GM12878 (cell line): ENCODE measurements around the gene CLDN7. TPM values are rescaled to one million over a fixed set of nuclear protein-coding genes. Genes with fewer than 3 reads are reported as not detected.

ENCODE experiments used
- BCLAF1 ChIP-seq: fragments of 450-650 bp; IDR thresholded peaks from 2 replicates; pipeline ENCODE4 v1.6.1; 2017; ENCODE audit warnings: antibody characterized with exemption, mild to moderate bottlenecking, moderate library complexity
- CHD2 ChIP-seq: IDR thresholded peaks from 2 replicates; pipeline ENCODE4 v1.6.1; 2011; ENCODE audit warnings: low read depth, low read length, improper control_type of control experiment, borderline replicate concordance
- EGR1 ChIP-seq, 2 experiments: IDR thresholded peaks; 1 replicate in 1 of 2; 2 replicates in 1 of 2; pipeline ENCODE4 v1.6.1; 2011 to 2012; ENCODE audit warnings: low read depth in 2 of 2, low read length in 2 of 2, borderline replicate concordance in 1 of 2, mild to moderate bottlenecking in 1 of 2, moderate library complexity in 1 of 2
- ETV6 ChIP-seq, 2 experiments: fragments of 450-650 bp in 1 of 2; IDR thresholded peaks in 1 of 2; conservative IDR thresholded peaks in 1 of 2; 2 replicates each; pipeline ENCODE4 v1.6.1; 2014; ENCODE audit warnings: antibody characterized with exemption in 1 of 2, borderline replicate concordance in 1 of 2, low read depth in 1 of 2, mild to moderate bottlenecking in 1 of 2, moderate library complexity in 1 of 2
- EZH2 ChIP-seq: IDR thresholded peaks from 2 replicates; pipeline ENCODE4 v1.6.1; 2012; ENCODE audit warnings: low read depth, mild to moderate bottlenecking, control low read depth, inconsistent platforms, low read length, borderline replicate concordance; ENCODE audit not compliant: control insufficient read depth
- IKZF1 ChIP-seq: fragments of 450-650 bp; conservative IDR thresholded peaks from 2 replicates; pipeline ENCODE4 v1.6.1; 2017; ENCODE audit warnings: antibody characterized with exemption, mild to moderate bottlenecking
- IRF4 ChIP-seq: IDR thresholded peaks from 2 replicates; pipeline ENCODE4 v1.6.1; 2011; ENCODE audit warnings: low read depth, low read length
- KDM1A ChIP-seq: fragments of 200-600 bp; sonication (generic); IDR thresholded peaks from 2 replicates; pipeline ENCODE4 v1.6.1; 2016; ENCODE audit warnings: borderline replicate concordance
- KLF5 ChIP-seq: fragments of 450-650 bp; IDR thresholded peaks from 2 replicates; pipeline ENCODE4 v1.6.1; 2014; ENCODE audit warnings: mild to moderate bottlenecking; ENCODE audit not compliant: partially characterized antibody
- NBN ChIP-seq: fragments of 450-650 bp; IDR thresholded peaks from 2 replicates; pipeline ENCODE4 v1.6.1; 2016
- NFIC ChIP-seq: IDR thresholded peaks from 2 replicates; pipeline ENCODE4 v1.6.1; 2012; ENCODE audit warnings: low read depth, mild to moderate bottlenecking, inconsistent platforms, low read length, moderate library complexity
- NFYA ChIP-seq: IDR thresholded peaks from 2 replicates; pipeline ENCODE4 v1.6.1; 2011; ENCODE audit warnings: low read depth, mild to moderate bottlenecking, low read length, improper control_type of control experiment, borderline replicate concordance
- NR2C1 ChIP-seq: fragments of 450-650 bp; IDR thresholded peaks from 2 replicates; pipeline ENCODE4 v1.6.1; 2017; ENCODE audit warnings: antibody characterized with exemption, mild to moderate bottlenecking, moderate library complexity
- PKNOX1 ChIP-seq: fragments of 450-650 bp; IDR thresholded peaks from 2 replicates; pipeline ENCODE4 v1.6.1; 2016; ENCODE audit warnings: mild to moderate bottlenecking
- POLR2AphosphoS2 ChIP-seq: IDR thresholded peaks from 2 replicates; pipeline ENCODE4 v1.6.1; 2011; ENCODE audit warnings: low read depth, mild to moderate bottlenecking, low read length, improper control_type of control experiment, moderate library complexity
- POLR2AphosphoS5 ChIP-seq: IDR thresholded peaks from 2 replicates; pipeline ENCODE4 v1.6.1; 2011; ENCODE audit warnings: mild to moderate bottlenecking, low read length, inconsistent platforms
- POU2F2 ChIP-seq: IDR thresholded peaks from 3 replicates; pipeline ENCODE4 v1.6.1; 2011; ENCODE audit warnings: low read depth, mild to moderate bottlenecking, low read length, borderline replicate concordance
- RELB ChIP-seq: fragments of 450-650 bp; IDR thresholded peaks from 2 replicates; pipeline ENCODE4 v1.6.1; 2017; ENCODE audit warnings: low read depth, mild to moderate bottlenecking, moderate library complexity
- SIX5 ChIP-seq: IDR thresholded peaks from 2 replicates; pipeline ENCODE4 v1.6.1; 2011; ENCODE audit warnings: mild to moderate bottlenecking, low read depth, low read length, moderate library complexity; ENCODE audit not compliant: severe bottlenecking
- SMAD5 ChIP-seq: IDR thresholded peaks from 2 replicates; pipeline ENCODE4 v1.6.1; 2016; ENCODE audit warnings: antibody characterized with exemption, low read depth
- SMARCA5 ChIP-seq: fragments of 450-650 bp; IDR thresholded peaks from 2 replicates; pipeline ENCODE4 v1.6.1; 2017; ENCODE audit warnings: mild to moderate bottlenecking
- SRF ChIP-seq, 2 experiments: IDR thresholded peaks; 2 replicates each; pipeline ENCODE4 v1.6.1; 2011; ENCODE audit warnings: low read depth in 2 of 2, low read length in 2 of 2, mild to moderate bottlenecking in 1 of 2, moderate library complexity in 1 of 2
- TAF1 ChIP-seq: IDR thresholded peaks from 2 replicates; pipeline ENCODE4 v1.6.1; 2011; ENCODE audit warnings: mild to moderate bottlenecking, low read depth, low read length, borderline replicate concordance
- polyA plus RNA-seq, 11 experiments: library from polyadenylated mRNA; depleted of rRNA in 4 of 11; unstranded in 6 of 11; stranded (reverse) in 5 of 11; fragments of >200 nt; fragmentation: Nextera tagmentation in 4 of 11; fragmentation: Illumina TruSeq in 1 of 11; extraction: Ambion mirVana in 4 of 11; extraction: Trizol in 1 of 11; gene quantifications; 1 replicate in 1 of 11; 2 replicates in 10 of 11; pipeline versions ENCODE4 v1.2.1 to v1.2.3, GENCODE V29; 2011 to 2016; ENCODE audit warnings: inconsistent platforms in 2 of 11, missing spikeins in 2 of 11, low read depth in 1 of 11
- total RNA-seq, 4 experiments: library from RNA; depleted of rRNA in 3 of 4; stranded (reverse); fragments of >200 nt in 3 of 4; fragmentation: Illumina TruSeq in 1 of 4; extraction: Trizol in 1 of 4; gene quantifications; 2 replicates each; pipeline versions ENCODE4 v1.2.1 to v1.2.3, GENCODE V29; 2013 to 2021

CLDN7 gene
- total and polyA plus RNA-seq, 10 of the 15 experiments (the other 5 are each of a cell fraction or from before 2014, with no cell fraction given) = 0.19 to 1.3 (median 0.36) TPM; not detected in 5

- TF ChIP-seq EGR1 (IDR thresholded peaks at IDR 0.05; ENCODE audit: borderline replicate concordance in 1 of 2, low read depth in 2 of 2, low read length in 2 of 2) (peak in 1 of 2 experiments; percentile 67; a peak in 1 of 3 replicates), ETV6 (conservative IDR thresholded peaks at IDR 0.05 in 1 of 2, IDR thresholded peaks at IDR 0.05 in 1 of 2; ENCODE audit: borderline replicate concordance in 1 of 2, low read depth in 1 of 2) (0 out of 4 replicates have a peak, but pooled peaks of 1 of the 2 experiments have one; percentile 20), POLR2AphosphoS5 (peak; percentile 58; the same call in 1 of the 2 replicates), SMAD5 (no peak), SMARCA5 (0 out of 2 replicates have a peak, but pooled peaks have one; percentile 8), NBN (peak; percentile 95), TAF1 (no peak), IKZF1 (peak; percentile 62), KLF5 (peak; percentile 47), NFYA (no peak), SIX5 (no peak), EZH2 (no peak), PKNOX1 (peak; percentile 38; the same call in 1 of the 2 replicates), NR2C1 (peak; percentile 60), CHD2 (peak; percentile 96), POLR2AphosphoS2 (peak; percentile 97), IRF4 (peak; percentile 61; the same call in 1 of the 2 replicates), KDM1A (no peak), SRF (IDR thresholded peaks at IDR 0.05; ENCODE audit: low read depth in 2 of 2, low read length in 2 of 2) (0 out of 4 replicates have a peak, but pooled peaks of 1 of the 2 experiments have one; percentile 23), POU2F2 (peak; percentile 76; the same call in 2 of the 3 replicates), RELB (peak; percentile 79), NFIC (peak; percentile 80; the same call in 1 of the 2 replicates), BCLAF1 (no peak)
Observed at GRCh38 chr17:7242717-7243452, 19.4 kb downstream of the CLDN7 start (continued).
